Measurements from ENCODE around the gene CAPN11.
"Not testable (repeated sequence)": the region's sequence is repeated elsewhere in the genome, so short reads cannot be mapped to it uniquely, and the experiment has no call there.

The CAPN11 gene

DNA sequence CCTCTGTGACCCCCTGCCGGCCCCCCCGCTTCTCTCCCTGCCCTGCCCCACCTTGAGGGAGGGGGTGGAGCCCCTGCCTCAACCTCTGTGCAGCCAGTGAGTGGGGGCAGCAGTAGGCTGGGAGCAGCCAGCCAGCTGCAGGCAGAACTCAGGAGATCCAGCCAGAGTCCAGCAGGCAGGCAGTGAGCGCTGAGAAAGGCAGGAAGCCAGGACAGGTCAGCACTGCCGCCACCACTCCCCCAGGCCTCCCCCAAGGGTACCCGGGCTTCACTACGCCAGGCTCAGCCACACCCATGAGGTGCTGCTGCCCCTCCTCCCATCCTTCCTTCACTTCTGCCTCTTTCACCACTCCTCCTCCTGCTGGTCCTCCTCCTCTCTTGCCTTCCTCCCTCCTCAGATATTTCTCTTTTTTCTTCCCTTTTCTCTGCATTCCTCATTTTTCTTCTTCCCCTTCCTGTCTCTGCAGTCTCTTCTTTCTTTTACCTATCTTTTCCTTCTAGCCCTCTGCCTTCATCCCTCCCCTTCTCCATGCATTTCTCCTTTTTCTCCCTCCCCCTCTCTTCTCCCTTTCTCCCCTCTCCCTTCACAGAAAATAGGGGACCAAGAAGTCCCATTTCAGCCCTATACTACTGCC lies 19.8 kb upstream of the CAPN11 start:
- TF ChIP-seq, protein P1, sequence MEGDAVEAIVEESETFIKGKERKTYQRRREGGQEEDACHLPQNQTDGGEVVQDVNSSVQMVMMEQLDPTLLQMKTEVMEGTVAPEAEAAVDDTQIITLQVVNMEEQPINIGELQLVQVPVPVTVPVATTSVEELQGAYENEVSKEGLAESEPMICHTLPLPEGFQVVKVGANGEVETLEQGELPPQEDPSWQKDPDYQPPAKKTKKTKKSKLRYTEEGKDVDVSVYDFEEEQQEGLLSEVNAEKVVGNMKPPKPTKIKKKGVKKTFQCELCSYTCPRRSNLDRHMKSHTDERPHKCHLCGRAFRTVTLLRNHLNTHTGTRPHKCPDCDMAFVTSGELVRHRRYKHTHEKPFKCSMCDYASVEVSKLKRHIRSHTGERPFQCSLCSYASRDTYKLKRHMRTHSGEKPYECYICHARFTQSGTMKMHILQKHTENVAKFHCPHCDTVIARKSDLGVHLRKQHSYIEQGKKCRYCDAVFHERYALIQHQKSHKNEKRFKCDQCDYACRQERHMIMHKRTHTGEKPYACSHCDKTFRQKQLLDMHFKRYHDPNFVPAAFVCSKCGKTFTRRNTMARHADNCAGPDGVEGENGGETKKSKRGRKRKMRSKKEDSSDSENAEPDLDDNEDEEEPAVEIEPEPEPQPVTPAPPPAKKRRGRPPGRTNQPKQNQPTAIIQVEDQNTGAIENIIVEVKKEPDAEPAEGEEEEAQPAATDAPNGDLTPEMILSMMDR (IDR thresholded peaks at IDR 0.05; ENCODE audit: low read depth, low read length), result no peak
- no peak for DNase-seq (ENCODE audit: low read depth, low spot score)
- no peak overlapping the region for H3K4me3 ChIP-seq (ENCODE audit: low read depth, low read length)
- in situ Hi-C loops (cut with HindIII; ENCODE audit: low sequenced_read_pairs), result no loop called here

DNA sequence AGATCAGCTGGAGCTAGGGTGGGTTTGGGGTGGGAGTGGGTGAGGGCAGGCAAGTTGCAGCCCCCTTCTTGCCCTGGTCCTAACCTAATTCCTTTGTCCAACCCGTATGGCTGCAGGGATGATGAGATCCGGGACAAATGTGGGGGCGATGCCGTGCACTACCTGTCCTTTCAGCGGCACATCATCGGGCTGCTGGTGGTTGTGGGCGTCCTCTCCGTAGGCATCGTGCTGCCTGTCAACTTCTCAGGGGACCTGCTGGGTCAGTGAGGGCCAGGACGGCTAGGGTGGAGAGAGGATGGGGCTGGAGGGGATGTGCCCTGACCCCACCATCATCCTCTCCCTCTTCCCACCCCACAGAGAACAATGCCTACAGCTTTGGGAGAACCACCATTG lies 19.3 kb upstream of the CAPN11 start:
- TF ChIP-seq, protein P1 (IDR thresholded peaks at IDR 0.05; ENCODE audit: low read depth, low read length), result no peak
- no peak overlapping the region for H3K4me3 ChIP-seq (ENCODE audit: low read depth, low read length)
- in situ Hi-C loops (cut with HindIII; ENCODE audit: low sequenced_read_pairs), result no loop called here
- DNase-seq (ENCODE audit: low read depth, low spot score), result no peak

DNA sequence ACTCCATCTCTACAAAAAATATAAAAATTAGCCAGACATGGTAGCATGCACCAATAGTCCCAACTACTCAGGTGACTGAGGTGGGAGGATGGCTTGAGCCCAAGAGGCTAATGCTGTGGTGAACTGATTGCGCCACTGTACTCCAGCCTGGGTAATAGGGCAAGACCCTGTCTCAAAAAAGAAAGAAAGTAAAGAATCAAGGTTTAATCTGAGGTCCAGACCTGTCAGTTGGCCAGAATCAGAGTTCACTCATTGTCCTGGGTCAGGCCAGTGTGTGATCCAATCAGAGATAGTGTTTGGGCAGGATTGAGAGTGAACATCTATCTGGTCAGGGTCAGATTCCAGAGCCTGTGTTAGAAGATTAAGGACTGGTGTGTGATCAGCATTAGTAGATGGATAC lies 15.8 kb upstream of the CAPN11 start:
- in situ Hi-C loops (cut with HindIII; ENCODE audit: low sequenced_read_pairs), result no loop called here
- no peak overlapping the region for H3K4me3 ChIP-seq (ENCODE audit: low read depth, low read length)
- DNase-seq (ENCODE audit: low read depth, low spot score), result no peak
- TF ChIP-seq, protein P1 (IDR thresholded peaks at IDR 0.05; ENCODE audit: low read depth, low read length), result no peak

DNA sequence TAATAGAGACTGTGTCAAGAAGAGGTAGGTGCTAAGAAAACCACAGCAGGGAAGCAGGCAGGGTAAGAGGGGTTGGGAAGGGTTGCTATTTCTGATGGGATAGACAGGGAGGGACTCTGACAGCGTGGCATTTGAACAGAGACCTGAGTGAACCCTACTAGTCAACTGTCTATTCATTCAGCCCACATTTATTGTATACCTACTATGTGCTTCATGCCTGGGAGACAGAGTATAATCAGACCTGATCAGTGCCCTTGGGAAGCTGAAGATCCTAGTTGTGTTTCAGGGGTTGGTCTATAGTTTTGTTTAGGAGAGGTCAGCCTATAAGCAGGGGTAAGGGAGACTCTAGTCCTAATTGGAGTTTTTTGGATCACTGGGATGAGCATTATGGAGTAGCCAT lies 14.9 kb upstream of the CAPN11 start:
- H3K4me3 ChIP-seq (ENCODE audit: low read depth, low read length), result no peak overlapping the region
- in situ Hi-C loops (cut with HindIII; ENCODE audit: low sequenced_read_pairs), result no loop called here
- DNase-seq (ENCODE audit: low read depth, low spot score), result no peak
- TF ChIP-seq, protein P1 (IDR thresholded peaks at IDR 0.05; ENCODE audit: low read depth, low read length), result no peak

DNA sequence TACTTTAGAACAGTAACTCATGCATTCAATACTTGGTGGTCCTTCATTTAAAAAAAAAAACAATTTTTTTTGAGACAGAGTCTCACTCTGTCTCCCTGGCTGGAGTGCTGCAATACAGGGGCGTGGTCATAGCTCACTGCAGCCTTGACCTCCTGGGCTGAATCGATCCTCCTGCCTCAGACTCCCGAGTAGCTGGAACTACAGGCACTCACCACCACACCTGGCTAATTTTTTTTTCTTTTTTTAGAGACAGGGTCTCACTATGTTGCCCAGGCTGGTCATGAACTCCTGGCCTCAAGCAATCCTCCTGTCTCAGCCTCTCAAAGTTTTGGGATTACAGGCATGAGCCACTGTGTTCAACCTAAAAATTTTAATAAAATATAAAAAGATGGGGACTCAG lies 14.1 kb upstream of the CAPN11 start:
- H3K4me3 ChIP-seq (ENCODE audit: low read depth, low read length); in situ Hi-C loops (cut with HindIII; ENCODE audit: low sequenced_read_pairs); DNase-seq (ENCODE audit: low read depth, low spot score): not testable (repeated sequence)

DNA sequence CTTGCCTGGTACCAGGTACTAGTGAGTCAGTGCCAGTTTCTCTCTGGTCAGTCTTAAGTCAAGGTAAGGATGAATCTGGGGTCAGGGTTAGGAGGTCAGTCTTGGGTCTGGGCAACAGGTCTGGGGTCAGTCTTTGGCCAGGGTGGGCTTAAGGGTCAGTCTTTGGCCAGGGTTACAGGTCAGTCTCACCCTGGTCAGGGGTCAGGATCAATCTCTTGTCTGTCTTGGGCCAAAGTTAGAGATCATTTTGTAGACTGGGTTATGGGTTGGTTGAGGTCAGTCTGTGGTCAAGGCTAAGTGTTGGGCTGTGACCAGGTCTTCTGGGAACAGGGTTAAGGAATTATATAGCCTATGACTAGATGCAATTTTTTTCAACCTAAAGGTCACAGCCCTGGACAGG lies 12.8 kb upstream of the CAPN11 start:
- in situ Hi-C loops (cut with HindIII; ENCODE audit: low sequenced_read_pairs), result no loop called here
- TF ChIP-seq, protein P1 (IDR thresholded peaks at IDR 0.05; ENCODE audit: low read depth, low read length), result no peak
- DNase-seq (ENCODE audit: low read depth, low spot score), result no peak
- no peak overlapping the region for H3K4me3 ChIP-seq (ENCODE audit: low read depth, low read length)

DNA sequence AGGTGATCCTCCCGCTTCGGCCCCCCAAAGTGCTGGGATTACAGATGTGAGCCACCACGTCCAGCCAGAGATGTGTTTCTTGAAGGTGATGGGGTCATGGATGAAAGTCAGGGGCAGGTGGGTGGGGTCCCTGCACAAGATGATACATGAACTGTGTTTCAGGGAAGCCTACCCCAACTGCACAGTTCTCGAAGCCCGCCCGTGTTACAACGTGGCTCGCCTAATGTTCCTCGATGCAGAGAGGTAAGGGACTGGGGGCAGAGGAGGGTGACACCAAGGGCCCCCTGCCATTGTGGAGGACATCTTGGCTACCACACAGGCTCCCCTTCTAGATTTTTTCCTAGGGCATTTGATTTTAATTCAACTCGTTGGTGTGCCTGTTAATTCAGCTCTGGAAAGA lies 11.9 kb upstream of the CAPN11 start:
- no peak overlapping the region for H3K4me3 ChIP-seq (ENCODE audit: low read depth, low read length)
- in situ Hi-C loops (cut with HindIII; ENCODE audit: low sequenced_read_pairs), result no loop called here
- no peak for DNase-seq (ENCODE audit: low read depth, low spot score)
- TF ChIP-seq, protein P1 (IDR thresholded peaks at IDR 0.05; ENCODE audit: low read depth, low read length), result no peak

Data from astrocyte of the spinal cord (primary cell).